ENCODE measurements around the gene C11orf98. TPM values are rescaled to one million over a fixed set of nuclear protein-coding genes. Genes with fewer than 3 reads are reported as not detected.
A peak's percentile ranks its signal among the peaks of the same experiment; 100 is the strongest.
"Not testable (repeated sequence)": the region's sequence is repeated elsewhere in the genome, so short reads cannot be mapped to it uniquely, and the experiment has no call there.

Gene C11orf98
- total and polyA plus RNA-seq, 5 donors from 2014 or later, result 30.5 to 149 (median 127) TPM

- peak overlapping the region; percentile 89 for H3K27ac ChIP-seq (ENCODE audit: insufficient read depth, low read length, poor library complexity, severe bottlenecking)
- H3K4me1 ChIP-seq (ENCODE audit: control insufficient read depth, insufficient read depth, low read length, poor library complexity, severe bottlenecking), result peaks cover 41% of the 10 kb centered on the region
- Mint-ChIP-seq H3K27me3 (peaks cover 4% of the 10 kb centered on the region), H3K9me3 (no peaks in the 10 kb centered on the region), H3K4me3 (peak overlapping the region; percentile 96 to 100 (median 97)), H3K27ac (peak overlapping the region; percentile 91 to 97 (median 93)), H3K36me3 (peaks cover 7% of the 10 kb centered on the region), H3K4me1 (peaks cover 0 to 55% (median 27%) of the 10 kb centered on the region in 4 donors)
- H3K27me3 ChIP-seq (ENCODE audit: control insufficient read depth, insufficient read depth, low read length), result no peaks in the 10 kb centered on the region
- no peaks in the 10 kb centered on the region for H3K9me3 ChIP-seq (ENCODE audit: control insufficient read depth in 2 of 2, low read length in 2 of 2)
- DNase-seq, result peak in 2 of 3 donors; percentile 48 to 83
- peaks cover 17% of the 10 kb centered on the region for H3K36me3 ChIP-seq (ENCODE audit: control insufficient read depth, insufficient read depth, low read length)
- H3K4me3 ChIP-seq (ENCODE audit: low read depth, low read length), result peak overlapping the region; percentile 93
- peak; percentile 45 to 57 for ATAC-seq (ENCODE audit: low read depth in 2 of 2)
Observed at GRCh38 chr11:62664405-62665074, 470 bp downstream of the C11orf98 start.

GRCh38 chr11:62656796-62657429 is 8.1 kb downstream of the C11orf98 start:
- ATAC-seq (ENCODE audit: low read depth in 2 of 2), result no peak
- H3K27ac ChIP-seq (ENCODE audit: insufficient read depth, low read length, poor library complexity, severe bottlenecking), result no peak overlapping the region
- no peaks in the 10 kb centered on the region for H3K27me3 ChIP-seq (ENCODE audit: control insufficient read depth, insufficient read depth, low read length)
- Mint-ChIP-seq H3K36me3 (no peaks in the 10 kb centered on the region), H3K4me3 (peak overlapping the region in 1 of 4 donors; percentile 43), H3K27me3 (peaks cover 5% of the 10 kb centered on the region), H3K27ac (no peak overlapping the region), H3K9me3 (no peaks in the 10 kb centered on the region), H3K4me1 (peaks cover 6 to 19% (median 10%) of the 10 kb centered on the region in 4 donors)
- H3K36me3 ChIP-seq (ENCODE audit: control insufficient read depth, insufficient read depth, low read length), result no peaks in the 10 kb centered on the region
- H3K4me3 ChIP-seq (ENCODE audit: low read depth, low read length), result no peak overlapping the region
- no peaks in the 10 kb centered on the region for H3K9me3 ChIP-seq (ENCODE audit: control insufficient read depth in 2 of 2, low read length in 2 of 2)
- H3K4me1 ChIP-seq (ENCODE audit: control insufficient read depth, insufficient read depth, low read length, poor library complexity, severe bottlenecking), result peaks cover 17% of the 10 kb centered on the region
- no peak for DNase-seq

GRCh38 chr11:62654297-62654696 is 10.7 kb downstream of the C11orf98 start:
- Histone ChIP-seq H3K27me3 (ENCODE audit: control insufficient read depth, insufficient read depth, low read length) (no peaks in the 10 kb centered on the region), H3K4me1 (ENCODE audit: control insufficient read depth, insufficient read depth, low read length, poor library complexity, severe bottlenecking) (peaks cover 24% of the 10 kb centered on the region), H3K9me3 (ENCODE audit: control insufficient read depth in 2 of 2, low read length in 2 of 2) (no peaks in the 10 kb centered on the region), H3K27ac (ENCODE audit: insufficient read depth, low read length, poor library complexity, severe bottlenecking) (no peak overlapping the region), H3K4me3 (ENCODE audit: low read depth, low read length) (no peak overlapping the region), H3K36me3 (ENCODE audit: control insufficient read depth, insufficient read depth, low read length) (peaks cover 4% of the 10 kb centered on the region)
- ATAC-seq (ENCODE audit: low read depth in 2 of 2), result no peak
- Mint-ChIP-seq H3K9me3 (no peaks in the 10 kb centered on the region), H3K4me1 (peaks cover 6 to 32% (median 18%) of the 10 kb centered on the region in 4 donors), H3K36me3 (no peaks in the 10 kb centered on the region), H3K4me3 (peak overlapping the region in 3 of 4 donors; percentile 70 to 90 (median 75)), H3K27me3 (peaks cover 5% of the 10 kb centered on the region), H3K27ac (peak overlapping the region; percentile 48 to 91 (median 75))
- DNase-seq, result no peak

- ATAC-seq (ENCODE audit: low read depth in 2 of 2), result no peak
Observed at GRCh38 chr11:62652161-62653006, 12.6 kb downstream of the C11orf98 start.

GRCh38 chr11:62650283-62650682 is 14.7 kb downstream of the C11orf98 start:
- H3K9me3 Mint-ChIP-seq; H3K4me3 ChIP-seq (ENCODE audit: low read depth, low read length); H3K27me3 ChIP-seq (ENCODE audit: control insufficient read depth, insufficient read depth, low read length); H3K27ac ChIP-seq (ENCODE audit: insufficient read depth, low read length, poor library complexity, severe bottlenecking); ATAC-seq (ENCODE audit: low read depth in 2 of 2); DNase-seq; H3K9me3 ChIP-seq (ENCODE audit: control insufficient read depth in 2 of 2, low read length in 2 of 2); H3K36me3 Mint-ChIP-seq; H3K27me3 Mint-ChIP-seq: not testable (repeated sequence)
- Mint-ChIP-seq H3K27ac (peak overlapping the region in 1 of 3 donors; percentile 58), H3K4me3 (peak overlapping the region in 1 of 4 donors; percentile 8), H3K4me1 (peaks cover 6 to 46% (median 24%) of the 10 kb centered on the region in 4 donors)
- H3K4me1 ChIP-seq (ENCODE audit: control insufficient read depth, insufficient read depth, low read length, poor library complexity, severe bottlenecking), result peaks cover 38% of the 10 kb centered on the region
- H3K36me3 ChIP-seq (ENCODE audit: control insufficient read depth, insufficient read depth, low read length), result peaks cover 12% of the 10 kb centered on the region

More at GRCh38 chr11:62652161-62653006, 12.6 kb downstream of the C11orf98 start:
- Mint-ChIP-seq H3K9me3 (no peaks in the 10 kb centered on the region), H3K4me3 (peak overlapping the region; percentile 91 to 97 (median 93)), H3K27me3 (peaks cover 5% of the 10 kb centered on the region), H3K36me3 (no peaks in the 10 kb centered on the region), H3K4me1 (peaks cover 6 to 32% (median 18%) of the 10 kb centered on the region in 4 donors), H3K27ac (peak overlapping the region; percentile 91 to 92 (median 91))
- no peaks in the 10 kb centered on the region for H3K27me3 ChIP-seq (ENCODE audit: control insufficient read depth, insufficient read depth, low read length)
- H3K9me3 ChIP-seq (ENCODE audit: control insufficient read depth in 2 of 2, low read length in 2 of 2), result no peaks in the 10 kb centered on the region
- DNase-seq, result peak in 2 of 3 donors; percentile 28 to 29
- peak overlapping the region; percentile 89 for H3K27ac ChIP-seq (ENCODE audit: insufficient read depth, low read length, poor library complexity, severe bottlenecking)
- H3K36me3 ChIP-seq (ENCODE audit: control insufficient read depth, insufficient read depth, low read length), result peaks cover 12% of the 10 kb centered on the region
- H3K4me3 ChIP-seq (ENCODE audit: low read depth, low read length), result peak overlapping the region; percentile 94
- peaks cover 24% of the 10 kb centered on the region for H3K4me1 ChIP-seq (ENCODE audit: control insufficient read depth, insufficient read depth, low read length, poor library complexity, severe bottlenecking)

GRCh38 chr11:62649486-62649885 is 15.5 kb downstream of the C11orf98 start:
- Histone ChIP-seq H3K4me3 (ENCODE audit: low read depth, low read length) (no peak overlapping the region), H3K4me1 (ENCODE audit: control insufficient read depth, insufficient read depth, low read length, poor library complexity, severe bottlenecking) (peaks cover 46% of the 10 kb centered on the region), H3K9me3 (ENCODE audit: control insufficient read depth in 2 of 2, low read length in 2 of 2) (no peaks in the 10 kb centered on the region), H3K27me3 (ENCODE audit: control insufficient read depth, insufficient read depth, low read length) (no peaks in the 10 kb centered on the region), H3K36me3 (ENCODE audit: control insufficient read depth, insufficient read depth, low read length) (peaks cover 12% of the 10 kb centered on the region), H3K27ac (ENCODE audit: insufficient read depth, low read length, poor library complexity, severe bottlenecking) (no peak overlapping the region)
- Mint-ChIP-seq H3K36me3 (no peaks in the 10 kb centered on the region), H3K4me1 (peaks cover 6 to 53% (median 24%) of the 10 kb centered on the region in 4 donors), H3K27me3 (peaks cover 5% of the 10 kb centered on the region), H3K27ac (no peak overlapping the region), H3K4me3 (peak overlapping the region in 1 of 4 donors; percentile 21), H3K9me3 (no peaks in the 10 kb centered on the region)
- DNase-seq (no peak), ATAC-seq (ENCODE audit: low read depth in 2 of 2) (no peak)

GRCh38 chr11:62648967-62649364 is 16.0 kb downstream of the C11orf98 start:
- no peak overlapping the region for H3K27ac Mint-ChIP-seq

More at GRCh38 chr11:62648967-62649364, 16.0 kb downstream of the C11orf98 start:
- Histone ChIP-seq H3K4me1 (ENCODE audit: control insufficient read depth, insufficient read depth, low read length, poor library complexity, severe bottlenecking) (peaks cover 48% of the 10 kb centered on the region), H3K4me3 (ENCODE audit: low read depth, low read length) (no peak overlapping the region), H3K36me3 (ENCODE audit: control insufficient read depth, insufficient read depth, low read length) (peaks cover 12% of the 10 kb centered on the region), H3K9me3 (ENCODE audit: control insufficient read depth in 2 of 2, low read length in 2 of 2) (no peaks in the 10 kb centered on the region), H3K27ac (ENCODE audit: insufficient read depth, low read length, poor library complexity, severe bottlenecking) (no peak overlapping the region), H3K27me3 (ENCODE audit: control insufficient read depth, insufficient read depth, low read length) (no peaks in the 10 kb centered on the region)
- Mint-ChIP-seq H3K27me3 (peaks cover 5% of the 10 kb centered on the region), H3K4me1 (peaks cover 6 to 55% (median 24%) of the 10 kb centered on the region in 4 donors), H3K36me3 (no peaks in the 10 kb centered on the region), H3K9me3 (no peaks in the 10 kb centered on the region), H3K4me3 (peak overlapping the region in 1 of 4 donors; percentile 43)
- no peak for ATAC-seq (ENCODE audit: low read depth in 2 of 2)
- no peak for DNase-seq

Measured in CD4-positive, CD25-positive, alpha-beta regulatory T cell (primary cell).